Mesendoderm (in vitro differentiated cells): ENCODE data around the gene PBX2.

Experiments used
- DNase-seq: peaks from one replicate; pipeline ENCODE4 v3.0.0; 2013
- H2AK5ac ChIP-seq: 2 replicates; pipeline ENCODE4 v1.6.1; 2013; ENCODE audit warnings: low read length, inconsistent platforms
- H2BK120ac ChIP-seq: 2 replicates; pipeline ENCODE4 v1.6.1; 2013; ENCODE audit warnings: low read depth, mild to moderate bottlenecking, low read length, moderate library complexity, mixed read lengths
- H2BK15ac ChIP-seq: replicated peaks from 2 replicates; pipeline ENCODE4 v1.6.1; 2013; ENCODE audit warnings: low read depth, mild to moderate bottlenecking, moderate library complexity
- H2BK5ac ChIP-seq: 2 replicates; pipeline ENCODE4 v1.6.1; 2013; ENCODE audit warnings: low read length, inconsistent platforms
- H3K18ac ChIP-seq: 2 replicates; pipeline ENCODE4 v1.6.1; 2013; ENCODE audit warnings: mild to moderate bottlenecking, low read length, mixed read lengths
- H3K23ac ChIP-seq: one replicate; pipeline ENCODE4 v1.6.1; 2013; ENCODE audit warnings: low read length
- H3K27ac ChIP-seq: 2 replicates; pipeline ENCODE4 v1.5.1; 2013; ENCODE audit warnings: low read depth, mild to moderate bottlenecking, inconsistent platforms, low read length, moderate library complexity
- H3K27me3 ChIP-seq: 2 replicates; pipeline ENCODE4 v1.6.1; 2013; ENCODE audit warnings: low read length, control low read depth, mild to moderate bottlenecking, inconsistent platforms; ENCODE audit not compliant: insufficient read depth, poor library complexity
- H3K36me3 ChIP-seq: 2 replicates; pipeline ENCODE4 v1.6.1; 2013; ENCODE audit warnings: low read length, inconsistent platforms; ENCODE audit not compliant: control insufficient read depth, insufficient read depth
- H3K4ac ChIP-seq: one replicate; pipeline ENCODE4 v1.6.1; 2013; ENCODE audit warnings: low read depth, mild to moderate bottlenecking, low read length, moderate library complexity
- H3K4me1 ChIP-seq: 2 replicates; pipeline ENCODE4 v1.6.1; 2013; ENCODE audit warnings: low read depth, low read length, inconsistent platforms; ENCODE audit not compliant: control insufficient read depth
- H3K4me2 ChIP-seq: 2 replicates; pipeline ENCODE4 v1.6.1; 2013; ENCODE audit warnings: low read length
- H3K4me3 ChIP-seq: 2 replicates; pipeline ENCODE4 v1.5.1; 2013; ENCODE audit warnings: mild to moderate bottlenecking, low read length
- H3K56ac ChIP-seq: one replicate; pipeline ENCODE4 v1.6.1; 2013; ENCODE audit warnings: low read length
- H3K79me1 ChIP-seq: 2 replicates; pipeline ENCODE4 v1.6.1; 2013; ENCODE audit warnings: low read length, inconsistent platforms
- H3K79me2 ChIP-seq: 2 replicates; pipeline ENCODE4 v1.6.1; 2013; ENCODE audit warnings: mild to moderate bottlenecking, low read length; ENCODE audit not compliant: control insufficient read depth, insufficient read depth
- H3K9ac ChIP-seq: 2 replicates; pipeline ENCODE4 v1.6.1; 2013; ENCODE audit warnings: low read length, inconsistent platforms
- H4K5ac ChIP-seq: one replicate; pipeline ENCODE4 v1.6.1; 2013; ENCODE audit warnings: low read length
- H4K8ac ChIP-seq: one replicate; pipeline ENCODE4 v1.6.1; 2013; ENCODE audit warnings: low read depth, mild to moderate bottlenecking, control low read depth, low read length, moderate library complexity
- WGBS: extraction: QIAGEN DNeasy Blood & Tissue Kit; methylation state at CpG from one replicate; pipeline ENCODE4 v1.1.7; 2013; ENCODE audit warnings: low lambda C conversion rate, missing lambda C conversion rate; ENCODE audit not compliant: insufficient coverage; ENCODE audit errors: extremely low coverage; 5-methylcytosine and 5-hydroxymethylcytosine counted together

The PBX2 gene

GRCh38 chr6:32170294-32170693 is 19.7 kb downstream of the PBX2 start:
- H3K27me3 ChIP-seq: no peaks in the 10 kb centered on the region
- no peak overlapping the region for H3K27ac ChIP-seq
- no peak overlapping the region for H3K56ac ChIP-seq
- H3K23ac ChIP-seq: no peak overlapping the region
- no peak overlapping the region for H3K4me3 ChIP-seq
- H2AK5ac ChIP-seq: no peak overlapping the region
- H2BK15ac ChIP-seq: no peak overlapping the region
- no peak overlapping the region for H3K18ac ChIP-seq
- no peak overlapping the region for H4K5ac ChIP-seq
- H3K4me2 ChIP-seq: no peak overlapping the region
- H3K4me1 ChIP-seq: peaks cover 9% of the 10 kb centered on the region
- no peak overlapping the region for H3K4ac ChIP-seq
- peaks cover 2% of the 10 kb centered on the region for H3K36me3 ChIP-seq
- peaks cover 24% of the 10 kb centered on the region for H3K79me1 ChIP-seq
- no peak for DNase-seq
- whole genome bisulfite sequencing: no CpG with 5 or more reads among the region's 11 CpGs
- peaks cover 24% of the 10 kb centered on the region for H3K79me2 ChIP-seq
- no peak overlapping the region for H4K8ac ChIP-seq
- no peak overlapping the region for H2BK5ac ChIP-seq
- H3K9ac ChIP-seq: no peak overlapping the region
- H2BK120ac ChIP-seq: no peak overlapping the region

- peaks cover 2% of the 10 kb centered on the region for H3K36me3 ChIP-seq
- no peak overlapping the region for H3K18ac ChIP-seq
- no peak overlapping the region for H3K9ac ChIP-seq
- peaks cover 4% of the 10 kb centered on the region for H3K4me1 ChIP-seq
- H3K4me3 ChIP-seq: no peak overlapping the region
- H3K79me1 ChIP-seq: peaks cover 14% of the 10 kb centered on the region
- no peak overlapping the region for H3K4ac ChIP-seq
- WGBS: no CpG with 5 or more reads among the region's 11 CpGs
- no peak overlapping the region for H2BK5ac ChIP-seq
- no peak overlapping the region for H3K4me2 ChIP-seq
- no peak for DNase-seq
- H4K5ac ChIP-seq: no peak overlapping the region
- H3K79me2 ChIP-seq: peaks cover 11% of the 10 kb centered on the region
- no peak overlapping the region for H2BK15ac ChIP-seq
- no peak overlapping the region for H3K56ac ChIP-seq
- no peak overlapping the region for H2BK120ac ChIP-seq
- H4K8ac ChIP-seq: no peak overlapping the region
- no peak overlapping the region for H3K23ac ChIP-seq
- no peak overlapping the region for H3K27ac ChIP-seq
- H2AK5ac ChIP-seq: no peak overlapping the region
- no peaks in the 10 kb centered on the region for H3K27me3 ChIP-seq
These were observed 21.0 kb downstream of the PBX2 start for GRCh38 chr6:32168807-32169591.

- H3K4me2 ChIP-seq: no peak overlapping the region
- no peak overlapping the region for H3K4ac ChIP-seq
- H3K4me3 ChIP-seq: no peak overlapping the region
- H3K79me2 ChIP-seq: peaks cover 8% of the 10 kb centered on the region
- no peak overlapping the region for H4K8ac ChIP-seq
- peak overlapping the region; percentile 64 for H3K27ac ChIP-seq
- DNase-seq: no peak
- peak overlapping the region; percentile 42 for H3K56ac ChIP-seq
- peaks cover 2% of the 10 kb centered on the region for H3K36me3 ChIP-seq
- H3K18ac ChIP-seq: no peak overlapping the region
- H3K27me3 ChIP-seq: no peaks in the 10 kb centered on the region
- WGBS: no CpG with 5 or more reads among the region's 2 CpGs
- peaks cover 4% of the 10 kb centered on the region for H3K4me1 ChIP-seq
- no peak overlapping the region for H2BK15ac ChIP-seq
- H2AK5ac ChIP-seq: no peak overlapping the region
- no peak overlapping the region for H2BK120ac ChIP-seq
- no peak overlapping the region for H2BK5ac ChIP-seq
- H3K23ac ChIP-seq: no peak overlapping the region
- H3K9ac ChIP-seq: no peak overlapping the region
- H4K5ac ChIP-seq: no peak overlapping the region
- peaks cover 11% of the 10 kb centered on the region for H3K79me1 ChIP-seq
These were observed 21.7 kb downstream of the PBX2 start for GRCh38 chr6:32168350-32168749.

GRCh38 chr6:32167761-32168262 is 22.2 kb downstream of the PBX2 start:
- Histone ChIP-seq H3K18ac (no peak overlapping the region), H3K79me1 (peaks cover 6% of the 10 kb centered on the region), H3K27ac (peak overlapping the region; percentile 73), H3K4ac (no peak overlapping the region), H3K4me1 (peaks cover 1% of the 10 kb centered on the region), H3K27me3 (no peaks in the 10 kb centered on the region), H3K9ac (no peak overlapping the region), H3K56ac (peak overlapping the region; percentile 56), H4K5ac (no peak overlapping the region), H3K4me2 (no peak overlapping the region), H3K79me2 (peaks cover 3% of the 10 kb centered on the region), H2BK120ac (no peak overlapping the region), H3K36me3 (peaks cover 2% of the 10 kb centered on the region), H3K4me3 (no peak overlapping the region), H2BK15ac (no peak overlapping the region), H3K23ac (no peak overlapping the region), H4K8ac (no peak overlapping the region), H2BK5ac (peak overlapping the region; percentile 30), H2AK5ac (no peak overlapping the region)
- peak; percentile 73 for DNase-seq
- no CpG with 5 or more reads among the region's 6 CpGs for WGBS

GRCh38 chr6:32167154-32167760 is 22.7 kb downstream of the PBX2 start:
- DNase-seq: no peak
- H4K5ac ChIP-seq: no peak overlapping the region
- no CpG with 5 or more reads among the region's 32 CpGs for WGBS

More at GRCh38 chr6:32167154-32167760, 22.7 kb downstream of the PBX2 start:
- Histone ChIP-seq H3K27me3 (no peaks in the 10 kb centered on the region), H3K23ac (peak overlapping the region; percentile 89), H3K27ac (peak overlapping the region; percentile 73), H2BK120ac (no peak overlapping the region), H3K4me1 (no peaks in the 10 kb centered on the region), H3K18ac (no peak overlapping the region), H3K4me3 (no peak overlapping the region), H2BK5ac (peak overlapping the region; percentile 30), H3K4ac (no peak overlapping the region), H3K56ac (peak overlapping the region; percentile 56), H3K79me2 (no peaks in the 10 kb centered on the region), H3K4me2 (no peak overlapping the region), H4K8ac (no peak overlapping the region), H2AK5ac (no peak overlapping the region), H3K79me1 (peaks cover 3% of the 10 kb centered on the region), H2BK15ac (no peak overlapping the region), H3K36me3 (peaks cover 2% of the 10 kb centered on the region), H3K9ac (no peak overlapping the region)
